HUDEP-2 (cell line): ENCODE data around the gene NOC2L.
A peak's percentile ranks its signal among the peaks of the same experiment; 100 is the strongest.
"Not testable (repeated sequence)": the region's sequence is repeated elsewhere in the genome, so short reads cannot be mapped to it uniquely, and the experiment has no call there.

Experiments
- DNase-seq, 76 experiments: peaks; one replicate each; lab custom pipeline; 2025; ENCODE audit not compliant: unreplicated experiment in 76 of 76; lab: John Stamatoyannopoulos, UW

NOC2L gene

GRCh38 chr1:963746-964525 is 4.9 kb upstream of the NOC2L start:
- no peak for DNase-seq

GRCh38 chr1:963301-963651 is 4.2 kb upstream of the NOC2L start:
- no peak for DNase-seq

GRCh38 chr1:962381-963300 is 3.6 kb upstream of the NOC2L start:
- no peak for DNase-seq

- DNase-seq, result no peak
Observed at GRCh38 chr1:961132-961669, 2.1 kb upstream of the NOC2L start.

- peak in 65 of 76 experiments; percentile 7 to 80 (median 60) for DNase-seq
Observed at GRCh38 chr1:960363-961131, 1.5 kb upstream of the NOC2L start, which contains the start of gene KLHL17. KLHL17 (plus strand) TSS chr1:960584; CDS start chr1:960694, 110 bp downstream.

- no peak for DNase-seq
Observed at GRCh38 chr1:959731-960362, 791 bp upstream of the NOC2L start.

GRCh38 chr1:956636-957035 is 2.4 kb downstream of the NOC2L start:
- DNase-seq, result no peak

GRCh38 chr1:955474-955873 is 3.6 kb downstream of the NOC2L start:
- no peak for DNase-seq

- DNase-seq, result no peak
Observed at GRCh38 chr1:954927-955326, 4.1 kb downstream of the NOC2L start.

- no peak for DNase-seq
Observed at GRCh38 chr1:953524-954320, 5.3 kb downstream of the NOC2L start.

- no peak for DNase-seq
Observed at GRCh38 chr1:952603-953002, 6.5 kb downstream of the NOC2L start.

- DNase-seq, result no peak
Observed at GRCh38 chr1:952201-952600, 6.9 kb downstream of the NOC2L start.

- no peak for DNase-seq
Observed at GRCh38 chr1:951364-951763, 7.7 kb downstream of the NOC2L start.

- no peak for DNase-seq
Observed at GRCh38 chr1:950881-951280, 8.2 kb downstream of the NOC2L start.

GRCh38 chr1:950268-950667 is 8.8 kb downstream of the NOC2L start:
- DNase-seq, result no peak

- no peak for DNase-seq
Observed at GRCh38 chr1:947958-948357, 11.1 kb downstream of the NOC2L start.

- DNase-seq, result not testable (repeated sequence)
Observed at GRCh38 chr1:946811-947210, 12.2 kb downstream of the NOC2L start.

GRCh38 chr1:945688-946556 is 13.1 kb downstream of the NOC2L start:
- no peak for DNase-seq
